Thoracic aorta (tissue), 2 donors: ENCODE results near the gene SPA17. TPM values are rescaled to one million over a fixed set of nuclear protein-coding genes. Genes with fewer than 3 reads are reported as not detected.

ENCODE experiments used
- ATAC-seq: fragments of 150-250 bp; one replicate; pipeline ENCODE4 v1.8.0; 2017; ENCODE audit warnings: low read depth; ENCODE audit not compliant: insufficient number of reproducible peaks, low FRiP score
- DNase-seq: peaks from one replicate; pipeline ENCODE4 v3.0.0-alpha.2; 2020; ENCODE audit warnings: low spot score
- H3K27ac ChIP-seq, 2 donors: fragments of 200-600 bp; sonication (generic); 1 replicate in 1 of 2; 2 replicates in 1 of 2; pipeline ENCODE4 v1.5.1; 2016; ENCODE audit warnings: mild to moderate bottlenecking in 2 of 2, moderate library complexity in 2 of 2
- H3K27me3 ChIP-seq: fragments of 200-600 bp; sonication (generic); replicated peaks from 2 replicates; pipeline ENCODE4 v1.6.0; 2016; ENCODE audit warnings: mild to moderate bottlenecking; ENCODE audit not compliant: insufficient read depth
- H3K36me3 ChIP-seq: fragments of 200-600 bp; sonication (generic); one replicate; pipeline ENCODE4 v1.5.1; 2016
- H3K4me1 ChIP-seq, 2 donors: fragments of 200-600 bp; sonication (generic); 1 replicate in 1 of 2; 2 replicates in 1 of 2; pipeline versions ENCODE4 v1.5.1 to v1.6.0; 2016; ENCODE audit warnings: low read depth in 2 of 2, mild to moderate bottlenecking in 1 of 2; ENCODE audit not compliant: control insufficient read depth in 1 of 2
- H3K4me3 ChIP-seq: fragments of 200-600 bp; sonication (generic); 2 replicates; pipeline ENCODE4 v1.5.1; 2016; ENCODE audit warnings: mild to moderate bottlenecking
- H3K9me3 ChIP-seq: fragments of 200-600 bp; sonication (generic); 2 replicates; pipeline ENCODE4 v1.5.1; 2016
- CTCF ChIP-seq: fragments of 200-600 bp; sonication (generic); IDR thresholded peaks from one replicate; pipeline ENCODE4 v1.5.1; 2019; ENCODE audit warnings: antibody characterized with exemption
- total RNA-seq, 2 donors: library from RNA; depleted of rRNA; stranded (reverse); fragments of >200 nt; gene quantifications; one replicate each; pipeline versions ENCODE4 v1.1.0 to v1.2.3, GENCODE V29; 2016

The SPA17 gene
- total RNA-seq, 2 donors from 2014 or later = 3.9 to 6.4 TPM

- DNase-seq (no peak), ATAC-seq (no peak)
- Histone ChIP-seq H3K36me3 (peaks cover 6% of the 10 kb centered on the region), H3K4me1 (no peaks in the 10 kb centered on the region), H3K27me3 (no peaks in the 10 kb centered on the region), H3K4me3 (no peak overlapping the region), H3K9me3 (no peaks in the 10 kb centered on the region), H3K27ac (no peak overlapping the region)
- no peak for TF ChIP-seq CTCF
Observed at GRCh38 chr11:124662106-124662505, 11.6 kb upstream of the SPA17 start.

- no peaks in the 10 kb centered on the region for H3K4me1 ChIP-seq
- no peaks in the 10 kb centered on the region for H3K27me3 ChIP-seq
- ATAC-seq = no peak
- no peaks in the 10 kb centered on the region for H3K36me3 ChIP-seq
- no peak overlapping the region for H3K4me3 ChIP-seq
- H3K27ac ChIP-seq = no peak overlapping the region
- TF ChIP-seq CTCF = no peak
- H3K9me3 ChIP-seq = no peaks in the 10 kb centered on the region
- DNase-seq = no peak
Observed at GRCh38 chr11:124663861-124664260, 9.8 kb upstream of the SPA17 start.

GRCh38 chr11:124667601-124668000 is 6.1 kb upstream of the SPA17 start:
- no peak overlapping the region for H3K4me3 ChIP-seq
- no peak overlapping the region for H3K27ac ChIP-seq
- H3K36me3 ChIP-seq = no peaks in the 10 kb centered on the region
- no peaks in the 10 kb centered on the region for H3K9me3 ChIP-seq
- ATAC-seq (no peak), DNase-seq (no peak)
- H3K4me1 ChIP-seq = peaks cover 0 to 3% of the 10 kb centered on the region in 2 donors
- H3K27me3 ChIP-seq = no peaks in the 10 kb centered on the region
- no peak for TF ChIP-seq CTCF

GRCh38 chr11:124669193-124669592 is 4.5 kb upstream of the SPA17 start:
- Histone ChIP-seq H3K36me3 (no peaks in the 10 kb centered on the region), H3K9me3 (no peaks in the 10 kb centered on the region), H3K27ac (no peak overlapping the region), H3K27me3 (no peaks in the 10 kb centered on the region), H3K4me3 (no peak overlapping the region), H3K4me1 (peaks cover 1 to 10% of the 10 kb centered on the region in 2 donors)
- peak; percentile 82 for TF ChIP-seq CTCF
- no peak for ATAC-seq
- DNase-seq = no peak

- Histone ChIP-seq H3K4me1 (peaks cover 4 to 22% of the 10 kb centered on the region in 2 donors), H3K36me3 (no peaks in the 10 kb centered on the region), H3K27me3 (no peaks in the 10 kb centered on the region), H3K4me3 (no peak overlapping the region), H3K27ac (no peak overlapping the region), H3K9me3 (no peaks in the 10 kb centered on the region)
- no peak for ATAC-seq
- TF ChIP-seq CTCF = no peak
- no peak for DNase-seq
Observed at GRCh38 chr11:124670732-124671131, 3.0 kb upstream of the SPA17 start.
